Medulla oblongata (tissue), 1 donor: ENCODE data around the gene SLC7A9.

Source experiments
- DNase-seq: peaks from one replicate; pipeline ENCODE4 v3.0.0-alpha.2; 2015; ENCODE audit errors: extremely low spot score

SLC7A9 gene

DNA sequence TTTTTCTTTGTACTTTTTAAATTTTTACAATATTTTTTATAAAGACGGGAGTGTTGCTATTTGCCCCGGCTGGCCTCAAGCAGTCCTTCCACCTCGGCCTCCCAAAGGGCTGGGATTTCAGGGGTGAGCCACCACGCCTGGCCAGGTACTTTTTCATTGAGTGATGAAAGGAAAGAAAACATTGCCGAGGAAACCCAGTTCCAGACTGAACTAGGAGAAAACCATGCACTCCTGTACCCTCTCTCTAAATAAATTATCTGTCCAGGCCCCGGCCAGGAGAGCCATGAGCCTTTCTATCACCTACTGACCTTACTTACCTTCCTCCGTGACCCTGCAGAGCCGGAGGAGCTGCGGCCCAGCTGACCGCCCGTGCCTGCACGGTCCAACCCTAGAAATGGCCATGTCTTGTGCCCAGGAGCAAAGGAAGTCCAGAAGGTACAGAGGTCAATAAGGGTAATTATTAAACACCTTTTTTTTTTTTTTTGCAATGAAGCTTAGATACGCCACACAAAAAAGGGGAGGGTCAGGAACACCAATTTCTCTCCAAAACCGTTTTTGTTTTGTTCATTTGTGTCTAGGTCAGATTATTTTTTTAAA lies at the start of gene SLC7A9:
Gene SLC7A9 (minus strand): TSS at position 399 of the 597 bp plus-strand sequence. CDS start 1,233 bp downstream, outside the sequence.
- DNase-seq, result no peak

- no peak for DNase-seq
These were observed 49.8 kb upstream of the SLC7A9 start for GRCh38 chr19:32919365-32919764.

DNA sequence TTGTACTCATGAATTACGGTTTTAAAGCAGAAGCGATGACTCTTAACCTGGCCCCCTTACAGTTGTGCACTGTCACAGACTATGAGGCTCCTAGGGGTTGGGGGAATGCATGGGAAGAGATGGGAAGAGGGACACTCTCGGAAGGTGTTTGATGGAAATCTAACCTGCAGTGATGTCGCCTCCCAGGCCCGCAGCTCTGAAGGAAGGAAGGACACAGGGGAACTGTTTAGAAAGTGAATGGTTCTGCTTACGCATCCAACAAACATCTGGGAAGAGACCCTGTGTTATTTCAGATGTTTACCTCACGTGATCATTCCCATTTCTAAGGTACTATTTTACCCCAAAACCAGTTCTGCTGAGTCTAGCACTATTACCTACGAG lies 48.0 kb upstream of the SLC7A9 start:
- no peak for DNase-seq

GRCh38 chr19:32916969-32917615 lies 47.5 kb upstream of the SLC7A9 start:
- no peak for DNase-seq

DNA sequence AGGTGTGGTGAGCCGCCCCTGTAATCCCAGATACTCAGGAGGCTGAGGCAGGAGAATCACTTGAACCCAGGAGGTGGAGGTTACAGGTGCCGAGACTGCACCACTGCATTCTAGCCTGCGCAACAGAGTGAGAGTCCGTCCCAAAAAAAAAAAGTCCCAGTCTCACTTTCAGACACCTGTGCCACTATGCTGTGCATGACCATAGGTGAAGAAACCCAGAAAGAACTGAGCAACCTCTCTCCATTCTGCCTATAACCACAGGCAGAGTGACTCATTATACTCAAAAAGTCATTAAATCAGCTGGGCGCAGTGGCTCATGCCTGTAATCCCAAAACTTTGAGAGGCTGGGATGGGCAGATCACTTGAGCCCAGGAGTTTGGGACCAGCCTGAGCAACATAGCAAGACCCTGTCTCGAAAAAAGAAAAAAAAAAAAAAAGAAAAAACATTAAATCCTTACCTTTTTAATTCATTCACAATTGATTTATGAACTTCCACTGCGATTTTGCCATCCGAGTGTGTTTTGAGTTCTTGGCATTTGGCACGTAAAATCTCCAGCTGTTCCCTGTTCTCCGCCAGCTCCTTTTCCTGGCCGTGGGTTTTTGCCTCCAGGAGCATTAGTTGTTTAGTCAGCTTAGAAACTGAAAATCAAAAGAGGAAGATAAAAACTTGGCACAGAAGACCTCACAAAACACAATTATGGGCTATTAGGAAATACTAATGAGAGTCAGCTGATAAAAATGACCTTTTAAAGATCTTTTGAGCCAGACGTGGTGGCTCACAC lies 45.5 kb upstream of the SLC7A9 start:
- no peak for DNase-seq

DNA sequence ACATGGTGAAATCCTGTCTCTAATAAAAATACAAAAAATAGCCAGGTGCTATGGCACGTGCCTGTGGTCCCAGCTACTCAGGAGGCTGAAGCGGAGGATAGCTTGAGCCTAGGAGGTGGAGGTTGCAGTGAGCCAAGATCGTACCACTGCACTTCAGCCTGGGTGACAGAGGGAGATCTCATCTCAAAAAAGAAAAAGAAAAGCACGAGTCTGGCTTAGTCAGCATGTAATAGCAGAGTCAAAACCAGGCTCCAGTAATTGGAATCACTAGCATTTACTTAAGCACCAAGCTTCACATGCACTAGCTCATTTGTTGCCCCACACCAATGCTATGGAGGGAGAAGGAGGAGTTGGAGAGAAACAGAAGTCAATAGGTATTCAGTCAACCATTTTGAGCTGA lies 41.9 kb upstream of the SLC7A9 start:
- no peak for DNase-seq

GRCh38 chr19:32910874-32911273 lies 41.3 kb upstream of the SLC7A9 start:
- DNase-seq, result no peak

DNA sequence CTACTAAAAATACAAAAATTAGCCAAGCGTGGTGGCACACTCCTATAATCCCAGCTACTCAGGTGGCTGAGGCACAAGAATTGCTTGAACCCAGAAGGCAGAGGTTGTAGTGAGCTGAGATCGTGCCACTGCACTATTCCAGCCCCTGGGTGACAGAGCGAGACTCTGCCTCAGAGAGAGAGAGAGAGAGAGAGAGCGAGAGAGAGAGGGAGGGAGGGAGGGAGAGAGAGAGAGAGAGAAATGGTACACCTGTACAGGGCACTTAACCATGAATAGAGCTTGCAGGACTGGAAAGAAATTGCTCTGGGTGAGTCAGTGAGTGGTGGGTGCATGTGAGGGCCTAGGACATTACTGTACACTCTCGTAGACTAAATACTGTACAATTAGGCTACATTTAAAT lies 40.5 kb upstream of the SLC7A9 start:
- DNase-seq, result no peak

- no peak for DNase-seq
These were observed 39.7 kb upstream of the SLC7A9 start for GRCh38 chr19:32909257-32909656.

DNA sequence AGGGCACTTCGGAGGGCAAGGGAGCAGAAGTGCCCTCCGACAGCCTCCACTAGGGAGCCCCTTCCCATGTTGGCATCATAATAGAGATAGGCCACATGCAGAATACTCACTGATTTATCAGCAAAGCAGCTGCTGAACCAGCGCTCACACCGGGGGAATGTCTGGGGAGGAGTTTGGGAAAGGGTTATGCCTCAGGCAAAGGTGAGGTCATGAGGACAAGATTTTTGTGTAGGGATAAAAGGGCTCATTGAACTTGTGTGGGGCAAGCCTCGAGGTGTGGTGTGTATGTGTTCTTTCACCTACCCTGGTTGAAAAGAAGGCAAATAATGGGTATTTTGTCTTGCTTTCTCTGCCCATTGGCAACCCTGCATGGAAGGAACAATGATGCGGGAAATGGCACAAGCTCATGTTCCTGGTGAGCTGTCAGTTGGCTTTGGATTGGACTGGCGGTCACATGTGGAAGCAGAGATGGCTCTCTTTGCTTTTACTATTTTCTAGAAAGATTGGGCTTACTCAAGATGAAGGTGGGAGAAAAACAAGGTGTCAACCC lies 39.1 kb upstream of the SLC7A9 start:
- DNase-seq, result no peak

- no peak for DNase-seq
These were observed 32.9 kb upstream of the SLC7A9 start for GRCh38 chr19:32902448-32902847.

GRCh38 chr19:32901504-32902161 lies 32.1 kb upstream of the SLC7A9 start:
- no peak for DNase-seq

DNA sequence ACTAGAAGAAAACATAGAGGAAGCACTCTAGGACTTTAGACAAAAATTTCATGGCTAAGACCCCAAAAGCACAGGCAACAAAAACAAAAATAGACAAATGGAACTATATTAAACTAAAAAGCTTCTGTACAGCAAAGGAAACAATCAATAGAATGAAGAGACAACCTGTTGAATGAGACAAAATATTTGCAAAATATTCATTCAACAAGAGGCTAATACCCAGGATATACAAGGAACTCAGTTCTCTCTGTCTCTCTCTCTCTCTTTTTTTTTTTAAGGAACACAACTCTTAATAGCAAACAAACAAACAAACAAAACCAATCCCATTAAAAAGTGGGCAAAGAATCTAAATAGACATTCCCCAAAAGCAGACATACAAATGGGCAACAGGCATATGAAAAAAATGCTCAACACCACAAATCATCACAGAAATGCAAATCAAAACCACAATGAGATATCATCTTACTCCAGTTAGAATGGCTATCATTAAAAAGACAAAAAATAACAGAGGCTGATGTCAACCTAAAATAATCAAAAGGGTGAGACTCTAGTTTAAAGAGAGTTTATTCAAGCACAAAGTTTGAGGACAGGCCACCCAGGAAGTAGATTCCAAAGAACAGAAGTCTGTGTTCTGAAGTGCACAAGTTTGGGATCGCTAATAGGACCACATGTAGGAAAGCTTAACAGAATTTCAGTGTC lies 27.1 kb upstream of the SLC7A9 start:
- no peak for DNase-seq

DNA sequence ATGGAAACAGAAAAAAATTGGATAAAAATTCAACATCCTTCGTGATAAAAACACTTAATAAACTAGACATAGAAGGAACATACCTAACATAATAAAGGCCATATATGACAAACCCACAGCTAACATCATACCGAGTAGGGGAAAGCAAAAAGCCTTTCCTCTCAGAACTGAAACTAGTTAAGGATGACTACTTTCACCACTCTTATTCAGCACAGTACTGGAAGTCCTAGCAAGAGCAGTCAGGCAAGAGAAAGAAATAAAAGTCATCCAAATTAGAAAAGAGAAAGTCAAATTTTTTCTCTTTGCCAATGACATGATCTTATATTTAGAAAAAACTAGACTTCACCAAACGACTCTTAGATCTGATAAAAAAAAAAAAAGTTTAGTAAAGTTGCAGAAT lies 25.8 kb upstream of the SLC7A9 start:
- DNase-seq, result no peak

- no peak for DNase-seq
These were observed 22.0 kb upstream of the SLC7A9 start for GRCh38 chr19:32891609-32892008.

- DNase-seq, result no peak
These were observed 21.3 kb upstream of the SLC7A9 start for GRCh38 chr19:32890841-32891240.

- no peak for DNase-seq
These were observed 20.8 kb upstream of the SLC7A9 start for GRCh38 chr19:32890326-32890725.

DNA sequence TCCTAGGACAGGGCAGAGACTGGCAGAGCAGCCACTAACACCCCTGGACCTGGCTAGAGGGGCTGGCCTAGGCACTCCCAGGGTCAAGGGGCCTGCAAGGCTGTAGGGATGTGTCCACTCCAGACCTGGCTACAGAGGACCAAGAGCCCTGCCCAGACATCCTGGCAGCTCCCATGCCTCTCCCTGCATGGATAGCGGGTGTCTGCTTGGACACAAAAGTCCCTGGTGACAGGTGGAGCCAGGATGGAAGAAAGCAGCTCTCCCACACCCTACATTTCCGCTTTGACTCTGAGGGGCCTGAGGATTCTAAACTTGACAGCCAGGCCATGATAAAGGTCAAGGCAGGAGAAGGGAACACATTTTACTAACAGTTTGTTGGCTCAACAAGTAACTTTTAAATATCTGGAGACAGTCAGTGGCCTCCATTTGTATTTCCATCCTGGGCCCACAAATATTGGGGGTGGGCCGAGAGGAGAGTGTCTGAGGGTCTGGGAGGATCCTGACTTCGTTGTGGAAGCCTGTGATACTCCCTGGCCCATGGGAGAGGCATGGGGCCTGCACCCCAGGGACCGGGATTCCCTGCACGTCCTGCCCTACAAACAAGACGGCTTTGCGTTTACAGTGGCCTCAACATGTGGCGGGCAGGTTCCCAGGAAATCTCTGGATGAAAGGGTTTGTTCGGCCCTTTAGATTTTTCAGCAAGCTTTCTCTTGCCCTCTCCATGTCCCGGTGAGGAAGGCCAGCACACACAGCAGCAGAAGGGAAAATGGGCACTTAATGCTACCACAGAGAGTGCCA lies 19.8 kb upstream of the SLC7A9 start:
- DNase-seq, result no peak

DNA sequence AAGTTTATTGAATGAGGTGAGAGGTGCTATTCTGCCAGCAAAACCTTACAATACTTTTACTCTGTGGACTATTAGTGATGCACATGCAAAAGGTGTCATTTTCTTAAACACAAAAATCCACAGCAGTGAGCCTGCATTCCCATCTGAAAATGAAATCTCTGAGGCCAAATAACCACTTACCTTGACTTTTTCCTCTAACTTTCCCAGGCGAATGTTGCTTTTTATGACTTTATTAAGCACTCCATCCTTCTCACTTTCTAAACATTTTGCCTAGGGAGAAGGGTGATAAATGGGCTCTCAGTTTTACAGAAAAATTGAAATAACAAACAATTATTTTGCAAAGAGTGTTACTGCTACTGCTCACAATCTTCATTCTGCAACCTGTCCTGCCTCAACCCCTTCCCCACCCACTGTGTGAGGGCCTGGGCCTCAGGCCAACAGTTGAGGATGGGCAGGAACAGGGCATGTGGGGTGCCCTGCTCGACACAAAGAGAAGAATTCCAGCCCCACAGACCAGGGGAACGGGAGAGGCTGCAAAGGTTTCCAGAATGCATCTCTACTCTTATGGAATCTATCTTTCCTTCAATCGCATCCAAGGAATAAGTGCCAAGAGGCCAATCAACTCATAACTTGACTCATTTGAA lies 18.1 kb upstream of the SLC7A9 start:
- DNase-seq, result no peak

DNA sequence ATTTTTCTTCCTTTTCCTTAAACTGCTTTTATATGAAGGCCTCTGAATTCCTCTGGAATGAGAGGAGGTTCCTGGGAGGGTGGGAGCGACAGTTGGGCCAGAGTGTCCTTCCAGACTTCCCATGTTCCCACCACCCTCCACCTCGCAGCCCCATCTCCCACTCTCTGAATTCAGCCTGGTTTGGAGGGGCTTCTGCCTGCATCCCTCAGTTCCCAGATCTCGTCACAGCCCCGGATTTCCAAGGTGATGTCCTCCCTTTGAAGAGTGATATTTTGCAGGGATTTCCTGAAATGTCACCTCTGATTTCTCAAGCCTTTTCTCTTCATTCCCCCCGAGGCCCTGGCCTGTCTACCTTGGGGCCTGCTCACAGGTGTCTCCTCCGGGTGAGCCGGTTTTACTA lies 16.7 kb upstream of the SLC7A9 start:
- DNase-seq, result no peak
